Breast epithelium (tissue), 4 donors: Measurements from ENCODE around the gene PTPRN2. TPM values are rescaled to one million over a fixed set of nuclear protein-coding genes. Genes with fewer than 3 reads are reported as not detected.

ENCODE experiments used
- DNase-seq, 2 donors: peaks; one replicate each; pipeline ENCODE4 v3.0.0-alpha.2; 2019; ENCODE audit warnings: low spot score in 2 of 2
- H3K27ac ChIP-seq, 2 donors: fragments of 200-600 bp; sonication (generic) in 1 of 2; one replicate each; pipeline ENCODE4 v1.5.1; 2016 to 2019; ENCODE audit warnings: mild to moderate bottlenecking in 1 of 2
- H3K27me3 ChIP-seq, 2 donors: fragments of 200-600 bp; sonication (generic) in 1 of 2; one replicate each; pipeline versions ENCODE4 v1.5.1 to v1.6.0; 2017 to 2019; ENCODE audit warnings: control low read depth in 1 of 2, mild to moderate bottlenecking in 1 of 2
- H3K36me3 ChIP-seq: fragments of 200-600 bp; one replicate; pipeline ENCODE4 v1.5.1; 2019
- H3K4me1 ChIP-seq, 2 donors: fragments of 200-600 bp; sonication (generic); one replicate each; pipeline ENCODE4 v1.5.1; 2016 to 2019; ENCODE audit warnings: control low read depth in 1 of 2
- H3K4me3 ChIP-seq, 3 donors: fragments of 200-600 bp; sonication (generic); 1 replicate in 2 of 3; 2 replicates in 1 of 3; pipeline ENCODE4 v1.5.1; 2016 to 2019; ENCODE audit warnings: mild to moderate bottlenecking in 3 of 3, moderate library complexity in 2 of 3
- H3K9me3 ChIP-seq, 2 donors: fragments of 200-600 bp; sonication (generic) in 1 of 2; one replicate each; pipeline ENCODE4 v1.5.1; 2016 to 2019; ENCODE audit warnings: control low read depth in 1 of 2
- POLR2A ChIP-seq: fragments of 450-650 bp; IDR thresholded peaks from one replicate; pipeline ENCODE4 v1.6.1; 2016; ENCODE audit warnings: antibody characterized with exemption, mild to moderate bottlenecking, moderate library complexity
- POLR2AphosphoS5 ChIP-seq, 3 donors: sonication (generic); formaldehyde crosslinking; IDR thresholded peaks; one replicate each; pipeline ENCODE4 v1.6.1; 2017; ENCODE audit warnings: antibody characterized with exemption in 3 of 3
- intact Hi-C: fragments of 100-400 bp; cut with DNase I; formaldehyde crosslinking; loops from one replicate; pipeline ENCODE4 v1.15.1; 2023; ENCODE audit warnings: low total_unique reads
- total RNA-seq, 3 donors: library from RNA; depleted of rRNA; stranded (reverse); fragments of >200 nt; gene quantifications; one replicate each; pipeline ENCODE4 v1.1.0, GENCODE V29; 2016
- TF ChIP-seq, protein P1 (sequence below), 3 donors: fragments of 450-650 bp; IDR thresholded peaks; one replicate each; pipeline ENCODE4 v1.5.1; 2016 to 2017; ENCODE audit warnings: antibody characterized with exemption in 3 of 3, mild to moderate bottlenecking in 3 of 3, moderate library complexity in 3 of 3

PTPRN2 gene
- total RNA-seq, 3 donors from 2014 or later, result 1.6 to 2.2 (median 2.2) TPM

DNA sequence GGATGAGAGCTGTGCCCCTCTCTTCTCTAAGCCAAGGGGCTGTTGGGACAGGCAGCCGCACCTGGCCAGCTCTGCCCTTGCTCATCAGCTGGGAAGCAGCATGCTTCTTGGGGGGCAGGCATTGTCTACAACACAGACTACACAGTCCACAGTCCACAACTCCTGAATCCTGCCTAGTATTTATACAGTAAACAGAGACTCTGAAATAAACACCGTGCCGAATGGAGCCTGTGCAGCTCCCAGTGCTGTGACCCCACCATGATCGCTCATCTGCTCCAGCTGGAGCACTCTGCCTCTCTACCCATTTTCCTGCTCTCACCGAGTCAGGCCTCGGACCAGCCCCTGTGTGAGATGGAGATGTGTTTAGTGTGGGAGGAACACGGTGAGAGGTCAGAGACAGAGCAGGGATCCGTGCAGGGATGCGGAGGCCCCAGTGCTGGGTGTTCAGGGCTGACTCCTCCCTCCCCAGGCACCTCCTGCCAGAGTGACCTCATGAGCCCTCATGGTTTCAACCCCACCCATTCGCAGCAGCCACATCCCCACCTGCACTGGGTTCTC lies 642.8 kb downstream of the PTPRN2 start:
- no peak overlapping the region for H3K27ac ChIP-seq
- peaks cover 6 to 36% of the 10 kb centered on the region in 2 donors for H3K9me3 ChIP-seq
- no peak overlapping the region for H3K4me3 ChIP-seq
- no peaks in the 10 kb centered on the region for H3K36me3 ChIP-seq
- TF ChIP-seq, protein P1, sequence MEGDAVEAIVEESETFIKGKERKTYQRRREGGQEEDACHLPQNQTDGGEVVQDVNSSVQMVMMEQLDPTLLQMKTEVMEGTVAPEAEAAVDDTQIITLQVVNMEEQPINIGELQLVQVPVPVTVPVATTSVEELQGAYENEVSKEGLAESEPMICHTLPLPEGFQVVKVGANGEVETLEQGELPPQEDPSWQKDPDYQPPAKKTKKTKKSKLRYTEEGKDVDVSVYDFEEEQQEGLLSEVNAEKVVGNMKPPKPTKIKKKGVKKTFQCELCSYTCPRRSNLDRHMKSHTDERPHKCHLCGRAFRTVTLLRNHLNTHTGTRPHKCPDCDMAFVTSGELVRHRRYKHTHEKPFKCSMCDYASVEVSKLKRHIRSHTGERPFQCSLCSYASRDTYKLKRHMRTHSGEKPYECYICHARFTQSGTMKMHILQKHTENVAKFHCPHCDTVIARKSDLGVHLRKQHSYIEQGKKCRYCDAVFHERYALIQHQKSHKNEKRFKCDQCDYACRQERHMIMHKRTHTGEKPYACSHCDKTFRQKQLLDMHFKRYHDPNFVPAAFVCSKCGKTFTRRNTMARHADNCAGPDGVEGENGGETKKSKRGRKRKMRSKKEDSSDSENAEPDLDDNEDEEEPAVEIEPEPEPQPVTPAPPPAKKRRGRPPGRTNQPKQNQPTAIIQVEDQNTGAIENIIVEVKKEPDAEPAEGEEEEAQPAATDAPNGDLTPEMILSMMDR (IDR thresholded peaks at IDR 0.05), result no peak
- TF ChIP-seq POLR2AphosphoS5 (IDR thresholded peaks at IDR 0.05) (no peak), POLR2A (no peak)
- intact Hi-C loops, result no loop called here
- no peak for DNase-seq
- no peaks in the 10 kb centered on the region for H3K27me3 ChIP-seq
- no peaks in the 10 kb centered on the region for H3K4me1 ChIP-seq

DNA sequence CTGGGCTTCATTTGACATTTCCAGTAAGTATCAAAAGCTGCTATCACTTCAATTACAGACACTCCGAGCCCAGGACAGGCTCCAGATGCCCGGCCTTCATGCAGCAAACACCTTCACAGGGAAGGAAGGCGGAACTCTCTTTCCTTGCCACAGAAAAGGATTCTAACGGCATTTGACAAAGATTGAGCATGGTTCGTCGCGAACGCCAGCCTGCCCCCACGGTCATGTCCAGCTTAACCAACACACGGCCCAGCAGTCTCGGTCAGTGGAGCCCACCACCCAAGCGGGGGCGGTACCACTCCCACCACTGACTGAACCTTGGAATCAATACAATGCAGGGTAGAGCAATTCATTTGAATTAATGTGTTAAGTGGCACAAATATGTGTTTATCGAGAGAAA lies 643.6 kb downstream of the PTPRN2 start:
- DNase-seq, result no peak
- H3K27ac ChIP-seq, result no peak overlapping the region
- TF ChIP-seq POLR2AphosphoS5 (IDR thresholded peaks at IDR 0.05), result no peak
- TF ChIP-seq, protein P1 (IDR thresholded peaks at IDR 0.05), result no peak
- TF ChIP-seq POLR2A, result no peak
- no peaks in the 10 kb centered on the region for H3K36me3 ChIP-seq
- intact Hi-C loops, result no loop called here
- no peaks in the 10 kb centered on the region for H3K27me3 ChIP-seq
- H3K4me3 ChIP-seq, result no peak overlapping the region
- H3K4me1 ChIP-seq, result no peaks in the 10 kb centered on the region
- peaks cover 6 to 32% of the 10 kb centered on the region in 2 donors for H3K9me3 ChIP-seq

DNA sequence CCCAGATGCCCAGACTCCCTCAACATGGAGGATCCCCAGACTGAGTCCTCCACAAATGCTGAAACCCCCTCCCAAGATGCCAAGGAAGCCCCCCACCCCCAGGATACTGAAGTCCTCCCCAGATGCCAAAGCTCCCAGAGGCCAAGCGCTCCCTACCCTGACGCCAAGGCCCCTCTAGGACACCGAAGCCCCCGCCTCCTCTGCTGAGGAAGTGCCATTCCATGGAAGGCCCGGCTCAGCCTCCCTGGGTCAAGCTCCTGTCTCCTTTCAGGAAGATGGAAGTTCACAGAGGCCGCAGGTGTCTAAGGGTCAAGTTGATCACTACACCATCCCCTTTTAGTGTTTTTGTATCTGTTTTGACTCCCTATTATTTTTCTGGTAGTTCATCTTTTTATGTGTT lies 644.1 kb downstream of the PTPRN2 start:
- DNase-seq, result no peak
- intact Hi-C loops, result no loop called here
- no peaks in the 10 kb centered on the region for H3K4me1 ChIP-seq
- no peaks in the 10 kb centered on the region for H3K36me3 ChIP-seq
- peaks cover 6 to 27% of the 10 kb centered on the region in 2 donors for H3K9me3 ChIP-seq
- H3K27ac ChIP-seq, result no peak overlapping the region
- H3K27me3 ChIP-seq, result no peaks in the 10 kb centered on the region
- no peak overlapping the region for H3K4me3 ChIP-seq
- TF ChIP-seq, protein P1 (IDR thresholded peaks at IDR 0.05), result no peak
- no peak for TF ChIP-seq POLR2AphosphoS5 (IDR thresholded peaks at IDR 0.05)
- TF ChIP-seq POLR2A, result no peak

DNA sequence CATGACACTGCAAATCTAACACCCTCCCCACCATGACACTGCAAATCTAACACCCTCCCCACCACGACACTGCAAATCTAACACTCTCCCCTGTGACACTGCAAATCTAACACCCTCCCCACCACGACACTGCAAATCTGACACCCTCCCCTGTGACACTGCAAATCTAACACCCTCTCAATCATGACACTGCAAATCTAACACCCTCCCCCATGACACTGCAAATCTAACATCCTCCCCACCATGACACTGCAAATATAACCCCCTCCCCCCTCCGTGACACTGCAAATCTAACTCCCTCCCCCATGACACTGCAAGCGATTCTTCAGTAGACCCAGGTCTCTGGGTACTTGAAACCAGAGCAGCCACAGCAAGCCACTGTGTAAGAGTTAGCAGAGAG lies 646.4 kb downstream of the PTPRN2 start:
- no peak for DNase-seq
- intact Hi-C loops, result no loop called here
- no peaks in the 10 kb centered on the region for H3K4me1 ChIP-seq
- H3K27ac ChIP-seq, result no peak overlapping the region
- H3K27me3 ChIP-seq, result no peaks in the 10 kb centered on the region
- H3K9me3 ChIP-seq, result peaks cover 0 to 4% of the 10 kb centered on the region in 2 donors
- no peaks in the 10 kb centered on the region for H3K36me3 ChIP-seq
- no peak overlapping the region for H3K4me3 ChIP-seq
- no peak for TF ChIP-seq POLR2AphosphoS5 (IDR thresholded peaks at IDR 0.05)
- no peak for TF ChIP-seq POLR2A
- TF ChIP-seq, protein P1 (IDR thresholded peaks at IDR 0.05), result no peak

DNA sequence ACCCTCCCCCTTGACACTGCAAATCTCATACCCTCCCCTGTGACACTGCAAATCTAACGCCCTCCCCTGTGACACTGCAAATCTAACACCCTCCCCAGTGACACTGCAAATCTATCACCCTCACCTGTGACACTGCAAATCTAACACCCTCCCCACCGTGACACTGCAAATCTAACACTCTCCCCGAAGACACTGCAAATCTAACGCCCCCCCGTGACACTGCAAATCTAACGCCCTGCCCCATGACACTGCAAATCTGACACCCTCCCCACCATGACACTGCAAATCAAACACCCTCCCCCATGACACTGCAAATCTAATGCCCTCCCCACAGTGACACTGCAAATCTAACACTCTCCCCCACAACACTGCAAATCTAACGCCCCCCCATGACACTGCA lies 647.1 kb downstream of the PTPRN2 start:
- Histone ChIP-seq H3K36me3 (no peaks in the 10 kb centered on the region), H3K9me3 (peaks cover 0 to 4% of the 10 kb centered on the region in 2 donors), H3K27me3 (no peaks in the 10 kb centered on the region), H3K4me3 (no peak overlapping the region), H3K27ac (no peak overlapping the region), H3K4me1 (no peaks in the 10 kb centered on the region)
- TF ChIP-seq POLR2AphosphoS5 (IDR thresholded peaks at IDR 0.05) (no peak), POLR2A (no peak)
- TF ChIP-seq, protein P1 (IDR thresholded peaks at IDR 0.05), result no peak
- no peak for DNase-seq
- intact Hi-C loops, result no loop called here
